Right lung (tissue), 10 donors: ENCODE results near the gene STING1. TPM values are rescaled to one million over a fixed set of nuclear protein-coding genes. Genes with fewer than 3 reads are reported as not detected.
"Not testable (repeated sequence)": the region's sequence is repeated elsewhere in the genome, so short reads cannot be mapped to it uniquely, and the experiment has no call there.

ENCODE experiments used
- DNase-seq, 2 donors: peaks; one replicate each; pipeline ENCODE4 v3.0.0-alpha.2; 2013
- long read RNA-seq, 8 donors: transcript quantifications; one replicate each; lab custom pipeline, GENCODE V29; 2026
- polyA plus RNA-seq, 5 donors: library from polyadenylated mRNA; unstranded; fragments of 120-200 nt; gene quantifications; one replicate each; pipeline versions ENCODE4 v1.2.1 to v1.2.3, GENCODE V29; 2013; ENCODE audit warnings: inconsistent platforms in 1 of 5, low replicate concordance in 1 of 5; ENCODE audit not compliant: insufficient read length in 5 of 5, insufficient read depth in 1 of 5

The STING1 gene
- 10 to 100 TPM; 55.4 to 79.5 (median 70.6) TPM for polyA plus RNA-seq
- long read RNA-seq, donor 1, transcript TMEM173-201 (8 exons, 1,771 nt), result major isoform, 8 of 36 reads
- long read RNA-seq, donor 1, partial matches to known transcripts, result 21 of 36 reads
- long read RNA-seq, donor 1, other reads (novel, unspliced or antisense), result 0 of 36 reads
- long read RNA-seq, donor 2, partial matches to known transcripts, result 6 of 13 reads
- long read RNA-seq, donor 2, other reads (novel, unspliced or antisense), result 0 of 13 reads
- long read RNA-seq, donor 3, partial matches to known transcripts, result 12 of 18 reads
- long read RNA-seq, donor 3, other reads (novel, unspliced or antisense), result 0 of 18 reads
- long read RNA-seq, donor 4, partial matches to known transcripts, result 11 of 18 reads
- long read RNA-seq, donor 4, other reads (novel, unspliced or antisense), result 0 of 18 reads
- long read RNA-seq, donor 5, partial matches to known transcripts, result 0 of 12 reads
- long read RNA-seq, donor 5, other reads (novel, unspliced or antisense), result 0 of 12 reads
- long read RNA-seq, donor 6, transcript TMEM173-201 (8 exons, 1,771 nt), result major isoform, 13 of 39 reads
- long read RNA-seq, donor 6, partial matches to known transcripts, result 22 of 39 reads
- long read RNA-seq, donor 6, other reads (novel, unspliced or antisense), result 0 of 39 reads
- long read RNA-seq, donor 7, partial matches to known transcripts, result 0 of 11 reads
- long read RNA-seq, donor 7, other reads (novel, unspliced or antisense), result 0 of 11 reads
- long read RNA-seq, donor 8, partial matches to known transcripts, result 0 of 3 reads
- long read RNA-seq, donor 8, other reads (novel, unspliced or antisense), result 0 of 3 reads

DNA sequence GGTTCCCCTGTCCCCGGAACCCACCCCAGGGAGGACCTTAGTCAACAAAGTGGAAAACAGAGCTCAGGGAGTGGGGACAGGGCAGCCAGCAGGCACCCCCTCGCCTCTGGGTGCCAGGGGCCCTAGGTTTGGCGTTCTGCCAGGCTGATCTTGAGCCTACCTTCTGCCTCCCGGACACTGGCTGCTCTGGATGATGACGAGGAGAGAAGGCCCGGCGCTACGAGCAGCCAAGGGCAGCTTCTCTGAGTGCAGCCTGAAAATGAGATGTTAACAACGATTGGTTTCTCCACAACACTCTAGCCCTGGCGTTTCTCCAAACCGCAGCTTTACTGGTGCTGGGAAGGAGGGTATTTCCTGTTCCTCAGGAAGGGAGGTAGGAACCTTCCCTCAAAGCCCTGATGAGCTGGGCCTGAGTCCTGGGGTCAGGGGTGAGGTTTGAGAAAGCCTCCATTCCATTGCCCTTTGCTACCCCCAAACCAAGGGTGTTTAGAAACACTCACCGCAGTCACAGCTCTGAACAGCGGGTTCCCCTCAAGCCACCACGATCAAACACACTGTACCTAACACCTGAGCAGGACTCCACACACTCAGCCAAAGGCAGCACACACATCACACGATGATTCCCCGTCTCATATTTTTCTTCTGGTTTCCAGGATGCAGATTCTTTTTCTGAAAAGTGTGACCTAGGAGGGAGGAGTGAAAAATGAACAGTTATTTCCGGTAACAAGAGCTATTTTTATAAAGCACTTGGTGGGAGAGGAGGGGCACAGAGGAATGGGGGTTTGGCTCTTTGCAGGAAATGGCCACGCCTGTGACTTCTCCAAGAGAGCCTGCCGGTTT, at the start of gene STING1:
Gene STING1 (minus strand): TSS at position 709 of the 840 bp plus-strand sequence. CDS start 1,054 bp downstream, outside the sequence.
- DNase-seq, result peak; percentile 87 to 90

GRCh38 chr5:139531772-139532169, 49.2 kb upstream of the STING1 start:
- DNase-seq, result no peak

DNA sequence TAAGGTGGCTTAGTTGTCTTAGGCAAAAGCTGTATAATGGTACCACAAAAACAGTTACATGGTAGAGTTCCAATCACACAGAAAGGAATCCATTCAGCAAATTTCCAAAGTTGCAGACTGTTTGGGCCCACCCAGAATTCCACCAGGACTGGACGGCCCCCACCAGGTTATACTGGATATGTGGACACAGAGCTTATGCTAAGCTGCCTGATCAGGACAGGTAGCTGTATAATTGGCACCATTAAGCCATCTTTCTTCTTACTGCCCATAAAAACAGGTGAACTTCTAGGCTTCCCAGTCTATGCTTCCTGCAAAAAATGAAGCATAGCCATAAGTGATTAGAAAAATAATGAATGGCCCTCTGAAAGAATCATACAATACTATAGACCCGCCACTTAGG, 47.5 kb upstream of the STING1 start:
- DNase-seq, result not testable (repeated sequence)

GRCh38 chr5:139528695-139529094, 46.1 kb upstream of the STING1 start:
- not testable (repeated sequence) for DNase-seq

GRCh38 chr5:139527896-139528467, 45.4 kb upstream of the STING1 start:
- DNase-seq, result not testable (repeated sequence)

DNA sequence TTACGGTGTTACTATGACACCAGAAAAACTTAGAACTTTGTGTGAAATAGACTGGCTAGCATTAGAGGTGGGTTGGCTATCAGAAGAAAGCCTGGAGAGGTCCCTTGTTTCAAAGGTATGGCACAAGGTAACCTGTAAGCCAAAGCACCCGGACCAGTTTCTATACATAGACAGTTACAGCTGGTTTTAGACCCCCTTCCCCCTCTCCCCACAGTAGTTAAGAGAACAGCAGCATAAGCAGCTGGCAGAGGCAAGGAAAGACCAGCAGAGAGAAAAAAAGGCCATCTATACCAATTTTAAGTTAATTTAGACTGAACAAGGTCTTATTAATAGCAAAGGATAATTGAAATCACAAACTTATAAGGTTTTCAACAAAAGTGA, 44.5 kb upstream of the STING1 start:
- not testable (repeated sequence) for DNase-seq

DNA sequence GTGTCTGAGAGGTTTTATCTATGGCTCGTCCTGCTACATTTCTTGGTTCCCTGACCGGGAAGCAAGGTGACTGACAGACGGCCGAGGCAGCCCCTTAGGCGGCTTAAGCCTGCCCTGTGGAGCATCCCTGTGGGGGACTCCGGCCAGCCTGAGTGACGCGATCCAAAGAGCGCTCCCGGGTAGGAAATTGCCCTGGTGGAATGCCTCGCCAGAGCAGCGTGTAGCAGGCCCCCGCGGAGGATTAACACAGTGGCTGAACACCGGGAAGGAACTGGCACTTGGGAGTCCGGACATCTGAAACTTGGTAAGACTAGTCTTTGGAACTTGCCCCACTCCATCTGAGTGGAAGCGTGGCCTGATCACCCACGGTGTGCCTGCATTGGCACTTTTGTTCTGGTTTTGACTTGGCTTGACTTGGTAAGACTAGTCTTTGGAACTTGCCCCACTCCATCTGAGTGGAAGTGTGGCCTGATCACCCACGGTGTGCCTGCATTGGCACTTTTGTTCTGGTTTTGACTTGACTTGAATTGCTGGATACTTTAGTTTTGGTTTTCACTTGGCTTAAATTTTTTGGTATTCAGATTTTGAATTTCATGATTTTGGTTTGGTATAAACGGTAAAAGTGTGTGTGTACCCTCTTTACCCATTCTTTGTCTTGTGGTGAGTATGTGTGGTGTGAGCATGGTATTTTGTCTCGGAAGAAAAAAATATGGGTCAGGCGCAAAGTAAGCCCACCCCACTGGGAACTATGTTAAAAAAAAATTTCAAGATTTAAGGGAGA, 43.9 kb upstream of the STING1 start:
- DNase-seq, result not testable (repeated sequence)

DNA sequence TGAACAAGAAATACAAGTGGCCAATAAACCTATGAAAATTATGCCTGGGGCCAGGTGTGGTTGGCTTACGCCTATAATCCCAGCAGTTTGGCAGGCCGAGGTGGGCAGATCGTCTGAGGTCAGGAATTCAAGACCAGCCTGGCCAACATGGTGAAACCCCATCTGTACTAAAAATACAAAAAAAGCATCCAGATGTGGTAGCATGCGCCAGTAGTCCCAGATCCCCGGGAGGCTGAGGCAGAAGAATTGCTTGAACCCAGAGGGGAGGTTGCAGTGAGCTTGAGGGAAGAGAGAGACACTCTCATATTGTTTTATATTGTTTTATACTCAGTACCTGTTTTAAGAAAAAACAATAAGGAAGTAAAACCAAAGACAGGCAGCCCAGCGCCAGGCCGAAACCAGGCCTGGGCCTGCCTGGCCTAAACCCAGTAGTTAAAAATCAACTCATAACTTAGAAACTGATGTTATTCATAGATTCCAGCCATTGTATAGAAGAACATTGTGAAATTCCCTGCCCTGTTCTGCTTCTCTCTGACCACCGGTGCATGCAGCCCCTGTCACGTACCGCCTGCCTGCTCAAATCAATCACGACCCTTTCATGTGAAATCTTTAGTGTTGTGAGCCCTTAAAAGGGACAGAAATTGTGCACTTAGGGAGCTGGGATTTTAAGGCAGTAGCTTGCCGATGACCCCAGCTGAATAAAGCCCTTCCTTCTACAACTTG, 43.2 kb upstream of the STING1 start:
- DNase-seq, result not testable (repeated sequence)

DNA sequence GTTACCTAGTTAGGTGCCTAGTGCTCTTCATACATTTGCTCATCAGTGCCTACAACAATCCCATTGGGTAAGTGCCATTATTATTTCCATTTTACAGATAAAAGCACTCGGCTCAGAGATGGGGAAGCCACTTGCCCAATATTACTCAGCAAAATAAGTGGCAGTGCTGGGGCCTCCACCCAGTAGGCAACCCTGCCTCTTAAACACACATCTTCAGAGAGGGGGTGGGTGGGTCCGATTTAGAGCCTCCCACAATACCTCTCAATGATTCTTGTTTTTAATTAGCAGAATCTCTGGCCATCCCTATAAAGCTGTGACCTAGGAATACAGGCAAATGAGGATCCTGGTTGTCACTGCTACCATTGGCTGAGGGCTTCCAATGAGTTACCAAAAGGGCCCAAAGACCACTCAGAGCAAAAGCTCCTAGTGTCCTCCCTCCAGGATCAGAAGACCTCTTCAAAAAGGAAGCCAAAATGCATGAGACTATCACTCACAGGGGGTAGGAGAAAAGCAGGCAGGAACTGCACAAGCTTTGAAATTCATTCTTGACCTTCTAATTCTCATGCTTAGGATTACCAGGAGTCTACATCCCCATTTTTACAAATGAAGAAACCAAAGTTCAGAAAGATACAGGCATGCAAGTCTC, 42.5 kb upstream of the STING1 start:
- DNase-seq, result no peak

DNA sequence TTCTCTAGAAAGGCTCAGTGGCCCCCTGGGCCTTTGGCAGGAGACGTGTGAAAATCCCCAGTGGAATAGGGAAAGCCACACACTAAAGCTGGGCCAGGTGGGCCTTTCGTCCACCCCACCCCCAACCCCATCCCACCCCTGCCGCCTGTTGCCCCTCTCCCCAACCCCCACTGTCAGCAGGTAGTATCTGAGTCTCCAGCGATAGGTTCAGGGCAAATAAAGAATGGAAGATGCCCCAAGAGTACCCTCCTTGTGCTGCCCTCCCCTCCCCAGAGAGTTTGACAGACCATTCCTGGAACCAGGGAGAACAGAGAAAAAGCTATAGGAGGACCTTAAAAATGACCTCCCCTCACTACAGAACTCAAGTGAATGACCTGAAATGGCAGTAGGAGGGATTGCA, 41.9 kb upstream of the STING1 start:
- no peak for DNase-seq

- no peak for DNase-seq
Measured at GRCh38 chr5:139523635-139524445, 41.3 kb upstream of the STING1 start.

DNA sequence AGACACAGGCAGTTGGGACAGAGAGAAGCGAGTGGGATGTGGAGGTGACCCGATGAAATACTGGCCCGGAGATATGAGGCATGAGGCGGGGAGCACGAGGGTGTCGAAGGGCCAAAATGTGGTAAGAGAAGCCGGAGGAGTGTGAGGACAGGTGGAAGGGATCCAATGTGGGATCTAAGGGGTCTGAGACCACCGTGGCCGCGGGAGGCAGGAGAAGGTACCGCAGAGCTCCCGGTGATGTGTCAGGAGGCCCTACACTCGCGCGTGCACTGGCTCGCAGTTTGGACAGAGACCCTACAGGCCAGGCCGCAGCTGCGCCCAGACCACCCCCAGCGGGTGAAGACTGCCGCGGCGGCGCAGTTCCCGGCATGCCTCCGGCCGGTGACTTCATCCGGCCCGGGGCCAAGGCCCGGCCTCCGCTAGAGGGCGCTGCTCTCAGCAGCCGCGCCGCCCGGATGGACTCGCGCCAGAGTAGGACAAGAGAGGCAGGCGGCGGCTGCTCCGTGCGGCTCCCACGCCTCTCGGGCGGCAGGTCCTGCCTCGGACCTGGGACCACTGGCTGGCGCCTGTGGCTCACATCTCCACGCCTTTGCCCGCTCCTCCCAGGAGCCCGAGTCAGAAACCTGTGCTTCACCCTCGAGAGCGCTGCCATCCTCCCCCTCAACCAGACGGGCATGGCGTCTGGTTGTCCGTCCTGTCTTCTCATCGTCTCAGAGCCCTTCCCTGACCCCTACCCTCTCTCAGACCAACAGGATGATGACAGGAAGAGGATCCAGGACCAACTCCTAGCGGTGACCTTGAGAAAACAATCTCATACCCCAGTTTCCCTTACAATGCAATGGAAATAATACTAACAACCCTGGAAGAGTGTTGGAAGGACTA, 35.4 kb upstream of the STING1 start:
- peak; percentile 94 to 96 for DNase-seq

- DNase-seq, result no peak
Measured at GRCh38 chr5:139514486-139514856, 31.9 kb upstream of the STING1 start.

DNA sequence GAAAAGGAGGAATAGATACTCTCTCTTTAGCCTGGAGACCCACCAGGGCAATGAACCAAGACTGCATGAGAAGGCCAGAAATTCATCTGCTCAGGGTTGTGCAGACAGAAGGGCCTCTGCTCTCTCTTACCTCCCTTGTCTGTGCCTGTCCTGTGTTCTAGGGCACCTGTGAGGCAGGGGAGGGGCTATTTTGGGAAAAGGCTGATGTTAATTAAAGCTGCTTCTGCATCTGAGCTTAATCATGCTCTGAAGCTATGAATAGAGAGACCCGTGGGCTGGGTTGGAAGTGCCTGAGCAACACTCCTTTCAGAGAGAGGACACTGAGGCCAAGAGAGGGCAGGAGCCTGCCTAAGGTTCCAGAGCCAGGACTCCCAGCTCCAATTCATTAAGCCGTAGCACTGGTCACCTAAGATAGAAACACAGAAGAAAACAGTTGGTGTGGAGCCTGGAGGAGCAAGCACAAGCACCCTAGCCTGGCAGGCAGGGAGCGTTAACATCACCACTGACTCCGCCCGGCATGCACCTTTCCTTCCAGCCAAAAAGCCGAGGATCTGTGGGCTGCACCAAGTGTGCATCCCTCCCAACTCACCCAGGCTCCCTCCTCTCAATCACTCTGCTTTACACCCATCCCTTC, 31.4 kb upstream of the STING1 start:
- no peak for DNase-seq

DNA sequence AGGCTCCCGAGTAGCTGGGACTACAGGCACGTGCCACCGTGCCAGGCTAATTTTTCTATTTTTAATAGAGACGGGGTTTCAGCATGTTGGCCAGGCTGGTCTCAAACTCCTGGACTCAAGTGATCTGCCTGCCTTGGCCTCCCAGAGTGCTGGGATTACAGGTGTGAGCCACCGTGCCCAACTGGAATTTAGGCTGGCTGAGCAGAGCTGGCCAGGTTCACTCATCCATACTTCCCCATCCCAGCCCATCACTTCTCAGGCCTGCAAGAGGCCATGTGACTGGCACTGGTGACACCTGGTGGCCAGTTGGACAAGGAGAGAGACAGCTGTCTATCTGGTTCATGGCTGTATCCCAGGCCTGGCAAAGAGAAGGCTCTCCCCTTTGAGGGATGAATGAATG, 30.9 kb upstream of the STING1 start:
- DNase-seq, result peak in 1 of 2 donors; percentile 66

- DNase-seq, result no peak
Measured at GRCh38 chr5:139512786-139513390, 30.3 kb upstream of the STING1 start.
